ENCODE measurements around the gene EVA1C. TPM values are rescaled to one million over a fixed set of nuclear protein-coding genes. Genes with fewer than 3 reads are reported as not detected.
"Not testable (repeated sequence)": the region's sequence is repeated elsewhere in the genome, so short reads cannot be mapped to it uniquely, and the experiment has no call there.

EVA1C gene
- total and polyA plus RNA-seq, 9 donors = 1.3 to 2.9 (median 2.0) TPM

- Histone ChIP-seq H3K27ac (ENCODE audit: low read length) (no peak overlapping the region), H3K4me3 (ENCODE audit: low read length) (no peak overlapping the region), H3K36me3 (ENCODE audit: control insufficient read depth, insufficient read depth, low read length) (no peaks in the 10 kb centered on the region), H3K9me3 (replicated peaks; ENCODE audit: control insufficient read depth, low read depth, low read length) (no peaks in the 10 kb centered on the region), H3K4me1 (ENCODE audit: control insufficient read depth, insufficient read depth, low read length) (no peaks in the 10 kb centered on the region), H3K27me3 (ENCODE audit: control insufficient read depth, insufficient read depth, low read length) (peaks cover 2% of the 10 kb centered on the region)
- DNase-seq = no peak
- 95% methylated on average over 2 of the region's 4 CpGs for WGBS (ENCODE audit: insufficient coverage)
These were observed 142.5 kb downstream of the EVA1C start for GRCh38 chr21:32554832-32555638.

GRCh38 chr21:32558106-32558505 lies 145.6 kb downstream of the EVA1C start:
- no peak for DNase-seq
- no peaks in the 10 kb centered on the region for H3K4me1 ChIP-seq (ENCODE audit: control insufficient read depth, insufficient read depth, low read length)
- H3K4me3 ChIP-seq (ENCODE audit: low read length) = no peak overlapping the region
- no peaks in the 10 kb centered on the region for H3K9me3 ChIP-seq (replicated peaks; ENCODE audit: control insufficient read depth, low read depth, low read length)
- H3K27ac ChIP-seq (ENCODE audit: low read length) = no peak overlapping the region
- no peaks in the 10 kb centered on the region for H3K36me3 ChIP-seq (ENCODE audit: control insufficient read depth, insufficient read depth, low read length)
- 67% methylated on average over 1 of the region's 3 CpGs for WGBS (ENCODE audit: insufficient coverage)
- H3K27me3 ChIP-seq (ENCODE audit: control insufficient read depth, insufficient read depth, low read length) = no peaks in the 10 kb centered on the region

- Histone ChIP-seq H3K36me3 (ENCODE audit: control insufficient read depth, insufficient read depth, low read length) (no peaks in the 10 kb centered on the region), H3K4me3 (ENCODE audit: low read length) (no peak overlapping the region), H3K27ac (ENCODE audit: low read length) (no peak overlapping the region), H3K27me3 (ENCODE audit: control insufficient read depth, insufficient read depth, low read length) (no peaks in the 10 kb centered on the region), H3K9me3 (replicated peaks; ENCODE audit: control insufficient read depth, low read depth, low read length) (no peaks in the 10 kb centered on the region), H3K4me1 (ENCODE audit: control insufficient read depth, insufficient read depth, low read length) (no peaks in the 10 kb centered on the region)
- WGBS (ENCODE audit: insufficient coverage) = 90% methylated on average over 2 of the region's 6 CpGs
- no peak for DNase-seq
These were observed 146.6 kb downstream of the EVA1C start for GRCh38 chr21:32559006-32559610.

DNA sequence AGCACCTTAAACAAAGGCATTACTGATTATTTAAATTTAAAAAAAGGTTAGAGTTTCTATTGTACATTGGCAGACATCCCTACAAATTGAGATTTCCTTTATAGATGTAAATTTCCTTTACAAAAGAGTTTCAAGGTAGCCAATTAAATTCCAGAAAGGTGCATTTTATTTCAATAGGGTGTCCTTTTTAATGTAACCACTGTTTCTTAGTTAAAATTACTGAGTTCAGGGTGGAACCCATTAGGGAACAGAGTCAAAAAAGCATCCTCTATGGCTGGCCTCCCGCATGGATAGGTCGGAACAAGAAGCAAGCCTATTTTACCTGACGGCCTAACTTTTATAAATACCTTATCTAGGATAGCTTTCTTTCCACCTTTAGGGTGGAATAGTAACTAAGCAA lies 148.4 kb downstream of the EVA1C start:
- WGBS (ENCODE audit: insufficient coverage) = no CpG with 5 or more reads among the region's 3 CpGs
- Histone ChIP-seq H3K4me1 (ENCODE audit: control insufficient read depth, insufficient read depth, low read length) (no peaks in the 10 kb centered on the region), H3K9me3 (replicated peaks; ENCODE audit: control insufficient read depth, low read depth, low read length) (peaks cover 2% of the 10 kb centered on the region), H3K4me3 (ENCODE audit: low read length) (no peak overlapping the region), H3K27ac (ENCODE audit: low read length) (no peak overlapping the region), H3K27me3 (ENCODE audit: control insufficient read depth, insufficient read depth, low read length) (no peaks in the 10 kb centered on the region), H3K36me3 (ENCODE audit: control insufficient read depth, insufficient read depth, low read length) (no peaks in the 10 kb centered on the region)
- DNase-seq = no peak

DNA sequence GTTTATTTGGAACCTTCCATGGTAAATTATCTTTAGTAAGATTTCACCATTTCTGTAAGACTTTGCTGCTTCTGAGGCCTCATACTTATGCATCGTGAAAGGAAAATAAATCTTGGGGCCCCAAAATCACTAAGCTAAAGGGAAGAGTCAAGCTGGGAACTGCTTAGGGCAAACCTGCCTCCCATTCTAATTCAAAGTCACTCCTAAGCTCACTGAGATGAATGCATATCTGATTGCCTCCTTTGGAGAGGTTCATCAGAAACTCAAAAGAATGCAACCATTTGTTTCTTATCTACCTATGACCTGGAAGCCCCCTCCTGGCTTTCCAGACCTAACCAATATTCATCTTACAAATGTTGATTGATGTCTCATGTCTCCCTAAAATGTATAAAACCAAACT lies 149.0 kb downstream of the EVA1C start:
- H3K9me3 ChIP-seq (replicated peaks; ENCODE audit: control insufficient read depth, low read depth, low read length); H3K4me1 ChIP-seq (ENCODE audit: control insufficient read depth, insufficient read depth, low read length); DNase-seq; H3K4me3 ChIP-seq (ENCODE audit: low read length); H3K27me3 ChIP-seq (ENCODE audit: control insufficient read depth, insufficient read depth, low read length); H3K36me3 ChIP-seq (ENCODE audit: control insufficient read depth, insufficient read depth, low read length); H3K27ac ChIP-seq (ENCODE audit: low read length): not testable (repeated sequence)
- no CpG with 5 or more reads among the region's 1 CpG for WGBS (ENCODE audit: insufficient coverage)

GRCh38 chr21:32562426-32562825 lies 149.9 kb downstream of the EVA1C start:
- peaks cover 2% of the 10 kb centered on the region for H3K9me3 ChIP-seq (replicated peaks; ENCODE audit: control insufficient read depth, low read depth, low read length)
- no peaks in the 10 kb centered on the region for H3K36me3 ChIP-seq (ENCODE audit: control insufficient read depth, insufficient read depth, low read length)
- no peaks in the 10 kb centered on the region for H3K27me3 ChIP-seq (ENCODE audit: control insufficient read depth, insufficient read depth, low read length)
- peak; percentile 44 for DNase-seq
- H3K4me3 ChIP-seq (ENCODE audit: low read length) = no peak overlapping the region
- WGBS (ENCODE audit: insufficient coverage) = 19% methylated on average over 4 of the region's 5 CpGs
- H3K4me1 ChIP-seq (ENCODE audit: control insufficient read depth, insufficient read depth, low read length) = no peaks in the 10 kb centered on the region
- no peak overlapping the region for H3K27ac ChIP-seq (ENCODE audit: low read length)

GRCh38 chr21:32562915-32563314 lies 150.4 kb downstream of the EVA1C start:
- DNase-seq = no peak
- WGBS (ENCODE audit: insufficient coverage) = no CpG with 5 or more reads among the region's 2 CpGs
- H3K9me3 ChIP-seq (replicated peaks; ENCODE audit: control insufficient read depth, low read depth, low read length) = peaks cover 2% of the 10 kb centered on the region
- no peak overlapping the region for H3K4me3 ChIP-seq (ENCODE audit: low read length)
- peaks cover 5% of the 10 kb centered on the region for H3K27me3 ChIP-seq (ENCODE audit: control insufficient read depth, insufficient read depth, low read length)
- H3K4me1 ChIP-seq (ENCODE audit: control insufficient read depth, insufficient read depth, low read length) = no peaks in the 10 kb centered on the region
- H3K36me3 ChIP-seq (ENCODE audit: control insufficient read depth, insufficient read depth, low read length) = no peaks in the 10 kb centered on the region
- H3K27ac ChIP-seq (ENCODE audit: low read length) = no peak overlapping the region

Other genes with a start within 250 kb of the EVA1C start
- 7.8 TPM for gene MIS18A, start 133.7 kb upstream of the EVA1C start, total RNA-seq
- 10 to 100 TPM in 7 of 8 donors, 1 to 10 TPM in 1; 9.8 to 17.1 (median 11.8) TPM for gene MIS18A, start 133.7 kb upstream of the EVA1C start, polyA plus RNA-seq (ENCODE audit: insufficient read depth in 1 of 8, insufficient read length in 8 of 8, low replicate concordance in 1 of 8)
- gene MRAP, start 113.9 kb upstream of the EVA1C start, total RNA-seq = not detected
- gene MRAP, start 113.9 kb upstream of the EVA1C start, polyA plus RNA-seq (ENCODE audit: insufficient read depth in 1 of 8, insufficient read length in 8 of 8, low replicate concordance in 1 of 8) = 1 to 10 TPM in 1 of 8 donors, under 1 TPM in 2, not detected in 5; 0.20 to 1.2 (median 0.45) TPM
- 11.5 TPM for gene URB1, start 19.7 kb upstream of the EVA1C start, total RNA-seq
- gene URB1, start 19.7 kb upstream of the EVA1C start, polyA plus RNA-seq (ENCODE audit: insufficient read depth in 1 of 8, insufficient read length in 8 of 8, low replicate concordance in 1 of 8) = 10 to 100 TPM in 7 of 8 donors, 1 to 10 TPM in 1; 9.7 to 16.6 (median 13.4) TPM
- 1.6 TPM for gene TCP10L, start 172.8 kb downstream of the EVA1C start, total RNA-seq
- 1 to 10 TPM in 3 of 8 donors, under 1 TPM in 5; 0.74 to 1.3 (median 0.87) TPM for gene TCP10L, start 172.8 kb downstream of the EVA1C start, polyA plus RNA-seq (ENCODE audit: insufficient read depth in 1 of 8, insufficient read length in 8 of 8, low replicate concordance in 1 of 8)
- 26.0 TPM for gene CFAP298, start 199.7 kb downstream of the EVA1C start, total RNA-seq
- 10 to 100 TPM; 29.0 to 34.8 (median 31.8) TPM for gene CFAP298, start 199.7 kb downstream of the EVA1C start, polyA plus RNA-seq (ENCODE audit: insufficient read depth in 1 of 8, insufficient read length in 8 of 8, low replicate concordance in 1 of 8)